ENCODE results near the gene FAM83D. TPM values are rescaled to one million over a fixed set of nuclear protein-coding genes. Genes with fewer than 3 reads are reported as not detected.

FAM83D gene
- total RNA-seq, 1 donor from 2014 or later: 0.77 TPM

GRCh38 chr20:38941726-38942389 lies 15.6 kb downstream of the FAM83D start:
- Histone ChIP-seq H3K27me3 (ENCODE audit: low read depth) (no peaks in the 10 kb centered on the region), H3K9me3 (replicated peaks) (no peaks in the 10 kb centered on the region), H3K36me3 (no peaks in the 10 kb centered on the region), H3K4me3 (no peak overlapping the region), H3K4me1 (no peaks in the 10 kb centered on the region), H3K27ac (replicated peaks) (no peak overlapping the region)
- intact Hi-C loops (cut with micrococcal nuclease): no loop called here
- no peak for DNase-seq
- no peak for TF ChIP-seq CTCF (IDR thresholded peaks at IDR 0.05; ENCODE audit: borderline replicate concordance)

- TF ChIP-seq CTCF (IDR thresholded peaks at IDR 0.05; ENCODE audit: borderline replicate concordance): no peak
- intact Hi-C loops (cut with micrococcal nuclease): no loop called here
- Histone ChIP-seq H3K9me3 (replicated peaks) (no peaks in the 10 kb centered on the region), H3K27me3 (ENCODE audit: low read depth) (no peaks in the 10 kb centered on the region), H3K4me3 (no peak overlapping the region), H3K36me3 (no peaks in the 10 kb centered on the region), H3K27ac (replicated peaks) (no peak overlapping the region), H3K4me1 (no peaks in the 10 kb centered on the region)
- no peak for DNase-seq
These were observed 18.8 kb downstream of the FAM83D start for GRCh38 chr20:38945012-38945411.

- Histone ChIP-seq H3K9me3 (replicated peaks) (no peaks in the 10 kb centered on the region), H3K36me3 (no peaks in the 10 kb centered on the region), H3K27ac (replicated peaks) (no peak overlapping the region), H3K27me3 (ENCODE audit: low read depth) (no peaks in the 10 kb centered on the region), H3K4me1 (no peaks in the 10 kb centered on the region), H3K4me3 (no peak overlapping the region)
- DNase-seq: no peak
- TF ChIP-seq CTCF (IDR thresholded peaks at IDR 0.05; ENCODE audit: borderline replicate concordance): no peak
- intact Hi-C loops (cut with micrococcal nuclease): no loop called here
These were observed 20.6 kb downstream of the FAM83D start for GRCh38 chr20:38946836-38947235.

GRCh38 chr20:38947931-38948362 lies 21.7 kb downstream of the FAM83D start:
- Histone ChIP-seq H3K27ac (replicated peaks) (no peak overlapping the region), H3K4me3 (no peak overlapping the region), H3K9me3 (replicated peaks) (no peaks in the 10 kb centered on the region), H3K4me1 (no peaks in the 10 kb centered on the region), H3K36me3 (no peaks in the 10 kb centered on the region), H3K27me3 (ENCODE audit: low read depth) (no peaks in the 10 kb centered on the region)
- no peak for DNase-seq
- no peak for TF ChIP-seq CTCF (IDR thresholded peaks at IDR 0.05; ENCODE audit: borderline replicate concordance)
- intact Hi-C loops (cut with micrococcal nuclease): no loop called here

GRCh38 chr20:38950254-38950653 lies 24.0 kb downstream of the FAM83D start:
- Histone ChIP-seq H3K27ac (replicated peaks) (no peak overlapping the region), H3K4me3 (no peak overlapping the region), H3K4me1 (no peaks in the 10 kb centered on the region), H3K27me3 (ENCODE audit: low read depth) (no peaks in the 10 kb centered on the region), H3K36me3 (no peaks in the 10 kb centered on the region), H3K9me3 (replicated peaks) (no peaks in the 10 kb centered on the region)
- TF ChIP-seq CTCF (IDR thresholded peaks at IDR 0.05; ENCODE audit: borderline replicate concordance): no peak
- no peak for DNase-seq
- intact Hi-C loops (cut with micrococcal nuclease): no loop called here

Data from left ventricle myocardium inferior (tissue), 1 donor.